ENCODE results near the gene DVL3. TPM values are rescaled to one million over a fixed set of nuclear protein-coding genes. Genes with fewer than 3 reads are reported as not detected.

DVL3 gene
- total and polyA plus RNA-seq, 9 donors = 30.2 to 93.8 (median 71.1) TPM

DNA sequence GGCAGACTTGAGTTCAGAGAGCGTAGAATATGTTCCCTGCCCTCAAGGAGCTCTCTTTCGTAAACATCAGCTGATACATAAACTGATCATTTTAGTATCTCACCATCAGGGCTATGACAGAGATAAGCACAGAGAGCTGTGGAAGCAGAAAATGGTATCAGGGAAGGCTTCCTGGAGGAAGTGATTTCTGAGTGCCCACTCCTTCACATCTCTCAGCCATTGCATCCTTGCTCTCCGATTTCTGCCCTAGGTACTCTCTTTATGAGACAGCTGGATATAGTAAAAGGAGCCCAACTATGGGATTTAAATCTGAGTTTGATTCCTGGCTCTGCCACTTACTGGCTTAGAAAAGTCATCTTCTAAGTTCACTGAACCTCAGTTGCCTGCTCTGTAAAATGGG is 10.4 kb downstream of the DVL3 start:
- H3K36me3 ChIP-seq = no peaks in the 10 kb centered on the region
- no peaks in the 10 kb centered on the region for H3K27me3 ChIP-seq
- TF ChIP-seq POLR2A (IDR thresholded peaks at IDR 0.05) (no peak), EP300 (IDR thresholded peaks at IDR 0.05) (no peak)
- TF ChIP-seq, protein P1, sequence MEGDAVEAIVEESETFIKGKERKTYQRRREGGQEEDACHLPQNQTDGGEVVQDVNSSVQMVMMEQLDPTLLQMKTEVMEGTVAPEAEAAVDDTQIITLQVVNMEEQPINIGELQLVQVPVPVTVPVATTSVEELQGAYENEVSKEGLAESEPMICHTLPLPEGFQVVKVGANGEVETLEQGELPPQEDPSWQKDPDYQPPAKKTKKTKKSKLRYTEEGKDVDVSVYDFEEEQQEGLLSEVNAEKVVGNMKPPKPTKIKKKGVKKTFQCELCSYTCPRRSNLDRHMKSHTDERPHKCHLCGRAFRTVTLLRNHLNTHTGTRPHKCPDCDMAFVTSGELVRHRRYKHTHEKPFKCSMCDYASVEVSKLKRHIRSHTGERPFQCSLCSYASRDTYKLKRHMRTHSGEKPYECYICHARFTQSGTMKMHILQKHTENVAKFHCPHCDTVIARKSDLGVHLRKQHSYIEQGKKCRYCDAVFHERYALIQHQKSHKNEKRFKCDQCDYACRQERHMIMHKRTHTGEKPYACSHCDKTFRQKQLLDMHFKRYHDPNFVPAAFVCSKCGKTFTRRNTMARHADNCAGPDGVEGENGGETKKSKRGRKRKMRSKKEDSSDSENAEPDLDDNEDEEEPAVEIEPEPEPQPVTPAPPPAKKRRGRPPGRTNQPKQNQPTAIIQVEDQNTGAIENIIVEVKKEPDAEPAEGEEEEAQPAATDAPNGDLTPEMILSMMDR (IDR thresholded peaks at IDR 0.05) = no peak
- H3K27ac ChIP-seq = no peak overlapping the region
- H3K4me1 ChIP-seq (ENCODE audit: insufficient read depth) = peaks cover 6% of the 10 kb centered on the region
- no peak overlapping the region for H3K4me3 ChIP-seq
- intact Hi-C loops (cut with DNase I) = no loop called here
- no peaks in the 10 kb centered on the region for H3K9me3 ChIP-seq
- WGBS, 3 donors = 92 to 96% (median 94%) methylated on average over 3 of the region's 3 CpGs
- no peak for DNase-seq

DNA sequence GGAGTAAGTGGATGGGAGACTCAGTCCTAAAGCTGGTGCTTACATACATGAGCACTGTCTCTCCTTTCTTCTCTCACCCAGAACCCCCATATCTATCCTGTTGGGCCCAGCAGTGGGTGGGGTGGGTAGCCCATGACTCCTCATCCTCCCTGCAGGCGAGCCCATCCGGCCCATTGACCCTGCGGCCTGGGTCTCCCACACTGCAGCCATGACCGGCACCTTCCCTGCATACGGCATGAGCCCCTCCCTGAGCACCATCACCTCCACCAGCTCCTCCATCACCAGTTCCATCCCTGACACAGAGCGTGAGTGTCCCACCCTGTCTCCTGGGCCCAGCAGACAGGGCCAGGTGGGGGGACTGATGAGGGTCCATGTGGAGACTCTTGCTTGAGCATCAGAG is 11.5 kb downstream of the DVL3 start:
- Histone ChIP-seq H3K9me3 (no peaks in the 10 kb centered on the region), H3K4me3 (no peak overlapping the region), H3K27me3 (no peaks in the 10 kb centered on the region), H3K4me1 (ENCODE audit: insufficient read depth) (peaks cover 1% of the 10 kb centered on the region), H3K27ac (no peak overlapping the region), H3K36me3 (no peaks in the 10 kb centered on the region)
- no peak for DNase-seq
- 91 to 93% (median 91%) methylated on average over 6 of the region's 6 CpGs for WGBS, 3 donors
- intact Hi-C loops (cut with DNase I) = no loop called here
- TF ChIP-seq, protein P1 (IDR thresholded peaks at IDR 0.05) = no peak
- TF ChIP-seq POLR2A (IDR thresholded peaks at IDR 0.05) = no peak
- no peak for TF ChIP-seq EP300 (IDR thresholded peaks at IDR 0.05)

DNA sequence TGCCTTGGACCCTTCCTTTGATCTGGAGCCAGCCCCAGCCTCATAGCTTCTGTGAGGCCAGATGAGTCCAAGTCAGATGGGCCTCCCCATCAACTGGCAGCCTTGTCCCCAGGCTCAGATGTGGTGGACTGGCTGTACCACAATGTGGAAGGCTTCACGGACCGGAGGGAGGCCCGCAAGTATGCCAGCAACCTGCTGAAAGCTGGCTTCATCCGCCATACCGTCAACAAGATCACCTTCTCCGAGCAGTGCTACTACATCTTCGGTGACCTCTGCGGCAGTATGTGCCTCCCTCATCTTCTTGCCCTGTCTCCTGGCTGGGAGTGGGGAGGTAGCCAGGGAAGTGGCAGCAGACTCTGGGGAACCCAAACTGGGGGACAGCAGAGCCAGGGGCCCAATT is 12.6 kb downstream of the DVL3 start:
- H3K27me3 ChIP-seq = no peaks in the 10 kb centered on the region
- H3K27ac ChIP-seq = no peak overlapping the region
- intact Hi-C loops (cut with DNase I) = no loop called here
- TF ChIP-seq POLR2A (IDR thresholded peaks at IDR 0.05) (no peak), EP300 (IDR thresholded peaks at IDR 0.05) (no peak)
- TF ChIP-seq, protein P1 (IDR thresholded peaks at IDR 0.05) = no peak
- no peaks in the 10 kb centered on the region for H3K4me1 ChIP-seq (ENCODE audit: insufficient read depth)
- H3K9me3 ChIP-seq = no peaks in the 10 kb centered on the region
- no peaks in the 10 kb centered on the region for H3K36me3 ChIP-seq
- no peak for DNase-seq
- H3K4me3 ChIP-seq = no peak overlapping the region
- 85 to 91% (median 87%) methylated on average over 8 of the region's 8 CpGs for WGBS, 3 donors

DNA sequence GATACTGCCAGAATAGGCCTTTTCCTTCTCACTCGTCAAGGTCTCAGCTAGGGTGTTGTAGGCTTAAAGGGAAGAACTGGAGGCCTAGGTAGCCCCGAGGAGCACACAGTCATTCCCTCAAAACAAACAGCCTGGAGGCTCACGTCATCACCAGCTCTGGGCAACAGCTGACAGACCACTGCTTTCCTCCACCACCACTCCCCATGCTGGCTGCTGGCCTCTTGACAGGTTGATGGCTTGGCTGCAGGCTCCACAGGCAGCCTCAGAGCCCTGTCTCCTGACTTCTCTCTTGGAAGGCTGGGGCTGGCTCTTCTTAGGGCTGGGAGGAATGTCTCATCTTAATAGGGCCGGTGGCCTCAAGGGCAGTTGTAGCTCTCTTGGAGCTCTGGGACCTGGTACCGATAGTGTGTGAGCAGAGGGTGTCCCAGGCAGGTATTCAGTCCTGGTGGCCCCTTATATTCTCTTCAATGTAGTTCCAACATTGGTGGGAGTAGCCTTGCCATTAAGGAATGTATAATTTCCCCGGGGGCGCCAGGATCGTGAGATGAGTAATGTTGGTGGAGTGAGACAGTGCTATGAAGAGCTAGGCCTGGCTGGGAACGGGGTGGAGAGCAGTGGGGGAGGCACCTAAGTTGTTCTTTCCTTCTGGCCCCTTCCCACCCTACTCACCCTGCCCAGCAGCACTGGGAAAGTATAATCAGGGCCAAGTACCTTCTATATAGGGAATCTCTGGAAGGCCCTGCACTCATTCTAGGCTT is 13.4 kb downstream of the DVL3 start:
- H3K27me3 ChIP-seq = no peaks in the 10 kb centered on the region
- H3K4me3 ChIP-seq = no peak overlapping the region
- intact Hi-C loops (cut with DNase I) = no loop called here
- no peaks in the 10 kb centered on the region for H3K9me3 ChIP-seq
- DNase-seq = no peak
- H3K36me3 ChIP-seq = no peaks in the 10 kb centered on the region
- no peaks in the 10 kb centered on the region for H3K4me1 ChIP-seq (ENCODE audit: insufficient read depth)
- 29 to 42% (median 33%) methylated on average over 9 of the region's 9 CpGs for WGBS, 3 donors
- no peak overlapping the region for H3K27ac ChIP-seq
- TF ChIP-seq, protein P1 (IDR thresholded peaks at IDR 0.05) = no peak
- no peak for TF ChIP-seq EP300 (IDR thresholded peaks at IDR 0.05)
- TF ChIP-seq POLR2A (IDR thresholded peaks at IDR 0.05) = no peak
